GM13977 (cell line): ENCODE measurements around the gene ZSWIM7.
A peak's percentile ranks its signal among the peaks of the same experiment; 100 is the strongest.
"Not testable (repeated sequence)": the region's sequence is repeated elsewhere in the genome, so short reads cannot be mapped to it uniquely, and the experiment has no call there.

Source experiments
- DNase-seq: peaks from one replicate; pipeline ENCODE4 v3.0.0; 2012; ENCODE audit warnings: low spot score
- in situ Hi-C: fragments of 300-500 bp; cut with MboI; formaldehyde crosslinking; loops from one replicate; pipeline ENCODE4 v1.12.0; 2022; ENCODE audit warnings: low sequenced_read_pairs, low pct_unique_long_range_greater_than_20kb, mixed read lengths, inconsistent platforms; ENCODE audit not compliant: unreplicated experiment
- TF ChIP-seq, protein P1 (sequence below): IDR thresholded peaks from 2 replicates; pipeline ENCODE4 v1.5.1; 2012; ENCODE audit warnings: mild to moderate bottlenecking, control low read depth; ENCODE audit not compliant: insufficient read depth; ENCODE audit errors: extremely low read depth, missing control alignments

ZSWIM7 gene

GRCh38 chr17:15981208-15981607 lies 18.3 kb downstream of the ZSWIM7 start:
- TF ChIP-seq, protein P1, sequence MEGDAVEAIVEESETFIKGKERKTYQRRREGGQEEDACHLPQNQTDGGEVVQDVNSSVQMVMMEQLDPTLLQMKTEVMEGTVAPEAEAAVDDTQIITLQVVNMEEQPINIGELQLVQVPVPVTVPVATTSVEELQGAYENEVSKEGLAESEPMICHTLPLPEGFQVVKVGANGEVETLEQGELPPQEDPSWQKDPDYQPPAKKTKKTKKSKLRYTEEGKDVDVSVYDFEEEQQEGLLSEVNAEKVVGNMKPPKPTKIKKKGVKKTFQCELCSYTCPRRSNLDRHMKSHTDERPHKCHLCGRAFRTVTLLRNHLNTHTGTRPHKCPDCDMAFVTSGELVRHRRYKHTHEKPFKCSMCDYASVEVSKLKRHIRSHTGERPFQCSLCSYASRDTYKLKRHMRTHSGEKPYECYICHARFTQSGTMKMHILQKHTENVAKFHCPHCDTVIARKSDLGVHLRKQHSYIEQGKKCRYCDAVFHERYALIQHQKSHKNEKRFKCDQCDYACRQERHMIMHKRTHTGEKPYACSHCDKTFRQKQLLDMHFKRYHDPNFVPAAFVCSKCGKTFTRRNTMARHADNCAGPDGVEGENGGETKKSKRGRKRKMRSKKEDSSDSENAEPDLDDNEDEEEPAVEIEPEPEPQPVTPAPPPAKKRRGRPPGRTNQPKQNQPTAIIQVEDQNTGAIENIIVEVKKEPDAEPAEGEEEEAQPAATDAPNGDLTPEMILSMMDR, result no peak
- DNase-seq, result peak; percentile 60
- in situ Hi-C loops, result loop anchor here (25.0 kb wide), 1 partner anchor 144 kb away; no protein-coding TSS in a partner anchor

DNA sequence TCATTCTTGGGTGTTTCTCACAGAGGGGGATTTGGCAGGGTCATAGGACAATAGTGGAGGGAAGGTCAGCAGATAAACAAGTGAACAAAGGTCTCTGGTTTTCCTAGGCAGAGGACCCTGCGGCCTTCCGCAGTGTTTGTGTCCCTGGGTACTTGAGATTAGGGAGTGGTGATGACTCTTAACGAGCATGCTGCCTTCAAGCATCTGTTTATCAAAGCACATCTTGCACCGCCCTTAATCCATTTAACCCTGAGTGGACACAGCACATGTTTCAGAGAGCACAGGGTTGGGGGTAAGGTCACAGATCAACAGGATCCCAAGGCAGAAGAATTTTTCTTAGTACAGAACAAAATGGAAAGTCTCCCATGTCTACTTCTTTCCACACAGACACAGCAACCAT lies 20.5 kb downstream of the ZSWIM7 start:
- in situ Hi-C loops, result loop anchor here (25.0 kb wide), 1 partner anchor 142 kb away; no protein-coding TSS in a partner anchor
- DNase-seq, result not testable (repeated sequence)

DNA sequence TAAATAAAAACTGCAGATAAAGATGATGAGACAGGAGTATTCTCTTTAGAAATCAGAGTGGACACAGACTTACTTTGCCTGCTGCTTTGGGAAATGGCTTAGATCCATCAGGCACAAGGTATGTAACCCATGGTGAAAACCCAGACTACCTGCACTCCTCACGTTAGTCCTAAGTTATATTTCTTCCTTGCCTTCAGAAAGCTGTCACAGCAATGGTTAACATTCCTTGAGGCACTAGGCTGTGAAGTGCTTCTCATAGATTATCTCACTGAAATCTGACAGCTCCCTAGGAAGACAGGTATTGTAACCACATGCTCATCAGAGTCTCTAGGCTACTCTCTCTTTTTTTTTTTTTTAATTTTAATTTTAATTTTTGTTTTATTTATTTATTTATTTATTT lies 20.9 kb downstream of the ZSWIM7 start:
- in situ Hi-C loops, result loop anchor here (25.0 kb wide), 1 partner anchor 141 kb away; no protein-coding TSS in a partner anchor
- no peak for DNase-seq
- TF ChIP-seq, protein P1, result no peak

- TF ChIP-seq, protein P1, result no peak
- in situ Hi-C loops, result loop anchor here (25.0 kb wide), 1 partner anchor 141 kb away; no protein-coding TSS in a partner anchor
- DNase-seq, result no peak
These were observed 21.6 kb downstream of the ZSWIM7 start for GRCh38 chr17:15977894-15978293.

- TF ChIP-seq, protein P1, result no peak
- no peak for DNase-seq
- in situ Hi-C loops, result no loop called here
These were observed 25.7 kb downstream of the ZSWIM7 start for GRCh38 chr17:15973834-15974233.

- in situ Hi-C loops, result no loop called here
- DNase-seq, result no peak
- TF ChIP-seq, protein P1, result no peak
These were observed 26.5 kb downstream of the ZSWIM7 start for GRCh38 chr17:15973016-15973415.

DNA sequence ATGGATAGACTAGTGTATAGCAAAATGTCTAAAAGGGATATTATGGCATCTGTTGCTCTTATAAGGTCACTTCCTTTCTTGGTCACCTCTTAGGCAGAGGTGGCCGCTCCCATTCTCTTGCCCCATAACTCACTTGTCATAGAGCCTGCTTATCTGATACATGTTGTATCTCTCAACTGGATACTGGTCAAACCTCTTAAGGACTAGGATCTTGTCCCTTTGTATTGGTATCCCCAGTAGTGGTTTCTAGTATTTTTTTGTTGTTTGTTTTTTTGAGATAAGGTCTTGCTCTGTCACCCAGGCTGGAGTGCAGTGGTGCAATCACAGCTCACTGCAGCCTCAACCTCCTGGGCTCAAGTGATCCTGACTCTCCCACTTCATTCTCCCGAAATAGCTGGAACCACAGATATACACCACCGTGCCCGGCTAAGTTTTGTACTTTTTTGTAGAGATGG lies 27.0 kb downstream of the ZSWIM7 start:
- TF ChIP-seq, protein P1, result no peak
- DNase-seq, result no peak
- in situ Hi-C loops, result no loop called here
